Erythroblast (primary cell): ENCODE results near the gene CEBPZOS.

Experiments used
- GATA1 ChIP-seq: IDR thresholded peaks from 2 replicates; pipeline ENCODE4 v1.6.1; 2011; ENCODE audit warnings: low read depth, mild to moderate bottlenecking, control low read depth, low read length, moderate library complexity
- POLR2A ChIP-seq: IDR thresholded peaks from 2 replicates; pipeline ENCODE4 v1.6.1; 2011; ENCODE audit warnings: mild to moderate bottlenecking, low read length

- no peak for TF ChIP-seq POLR2A
- TF ChIP-seq GATA1, result no peak
Observed at GRCh38 chr2:37244017-37244416, 47.7 kb downstream of the CEBPZOS start.
